ENCODE results near the gene KRTAP2-2.
A peak's percentile ranks its signal among the peaks of the same experiment; 100 is the strongest.

Gene KRTAP2-2

DNA sequence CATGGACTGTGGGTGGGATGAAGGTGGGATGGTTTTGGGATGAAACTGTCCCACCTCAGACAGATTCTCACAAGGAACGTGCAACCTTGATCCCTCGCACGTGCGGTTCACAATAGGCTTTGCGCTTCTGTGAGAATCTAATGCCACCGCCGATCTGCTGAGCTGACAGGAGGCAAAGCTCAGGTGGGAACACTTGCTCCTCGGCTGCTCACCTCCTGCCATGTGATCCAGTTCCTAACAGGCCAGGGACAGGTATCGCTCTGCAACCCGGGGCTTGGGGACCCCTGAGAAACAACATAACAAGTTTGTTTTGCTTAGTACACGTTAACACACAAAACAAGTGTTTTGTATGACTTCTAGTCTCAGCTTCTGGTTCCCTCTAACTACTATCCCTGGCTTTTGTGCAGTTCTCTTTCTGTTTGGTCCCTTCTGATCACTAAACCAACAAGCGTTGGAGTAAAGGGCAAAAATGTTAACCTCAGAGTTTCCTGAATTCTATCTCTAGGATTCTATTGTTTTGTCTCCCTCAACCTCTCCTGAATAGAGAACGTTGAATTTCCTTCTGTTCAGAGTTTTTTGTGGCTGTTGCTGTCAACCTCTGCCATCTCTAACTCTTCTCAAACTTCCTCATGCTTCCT, 38.3 kb downstream of the KRTAP2-2 start:
- Histone ChIP-seq H3K4me1 (ENCODE audit: control insufficient read depth, insufficient read depth, low read length) (peaks cover 21% of the 10 kb centered on the region), H3K9ac (ENCODE audit: low read length) (no peak overlapping the region), H3K9me3 (ENCODE audit: control insufficient read depth, low read length) (peaks cover 5% of the 10 kb centered on the region), H3K27me3 (replicated peaks; ENCODE audit: control insufficient read depth, insufficient read depth, low read length) (no peaks in the 10 kb centered on the region), H3K36me3 (ENCODE audit: control insufficient read depth, insufficient read depth, low read length, severe bottlenecking) (no peaks in the 10 kb centered on the region), H3K4me3 (ENCODE audit: low read length) (no peak overlapping the region)
- no peak for DNase-seq (ENCODE audit: low read depth)

DNA sequence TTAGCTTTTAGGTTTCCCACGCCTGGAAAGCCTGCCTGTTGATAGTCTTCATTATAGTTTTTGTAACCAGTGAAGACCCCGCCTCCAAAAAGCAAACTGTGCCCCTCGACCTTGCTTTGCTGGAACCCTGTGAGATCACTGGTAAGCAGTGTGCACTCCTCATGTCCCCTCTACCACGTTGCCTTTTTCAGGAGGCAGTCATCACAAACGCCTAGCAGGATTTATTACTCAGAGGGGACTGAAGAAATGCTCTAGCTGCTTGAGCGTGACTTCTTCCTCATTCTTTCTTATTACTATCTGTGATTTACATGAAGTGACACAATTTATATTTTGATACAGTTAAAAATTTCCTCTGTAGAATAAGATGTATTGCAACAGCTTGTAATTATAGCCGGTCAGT, 39.6 kb downstream of the KRTAP2-2 start:
- H3K4me3 ChIP-seq (ENCODE audit: low read length) = no peak overlapping the region
- no peak overlapping the region for H3K9ac ChIP-seq (ENCODE audit: low read length)
- H3K27me3 ChIP-seq (replicated peaks; ENCODE audit: control insufficient read depth, insufficient read depth, low read length) = no peaks in the 10 kb centered on the region
- H3K9me3 ChIP-seq (ENCODE audit: control insufficient read depth, low read length) = no peaks in the 10 kb centered on the region
- no peaks in the 10 kb centered on the region for H3K36me3 ChIP-seq (ENCODE audit: control insufficient read depth, insufficient read depth, low read length, severe bottlenecking)
- no peak for DNase-seq (ENCODE audit: low read depth)
- peaks cover 21% of the 10 kb centered on the region for H3K4me1 ChIP-seq (ENCODE audit: control insufficient read depth, insufficient read depth, low read length)

DNA sequence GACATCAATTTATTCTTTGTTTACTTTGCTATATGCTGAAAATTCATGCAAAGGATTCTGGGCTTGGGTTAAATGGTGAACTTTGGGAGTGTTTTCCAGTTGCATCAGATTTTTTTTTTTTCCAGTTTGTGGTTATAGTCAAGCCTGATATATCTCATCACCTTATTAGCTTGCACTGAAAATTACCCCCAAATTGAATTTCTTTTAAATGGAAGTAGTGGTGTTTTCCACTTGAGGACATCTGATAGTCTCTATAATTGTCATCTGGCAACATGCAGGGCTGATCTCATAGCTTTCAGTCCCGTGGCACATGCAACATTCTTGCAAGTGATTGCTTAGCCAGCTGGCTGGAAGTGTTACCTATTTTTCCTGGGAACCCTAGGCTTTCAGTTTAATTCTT, 41.4 kb downstream of the KRTAP2-2 start:
- Histone ChIP-seq H3K9me3 (ENCODE audit: control insufficient read depth, low read length) (no peaks in the 10 kb centered on the region), H3K4me3 (ENCODE audit: low read length) (no peak overlapping the region), H3K27me3 (replicated peaks; ENCODE audit: control insufficient read depth, insufficient read depth, low read length) (no peaks in the 10 kb centered on the region), H3K36me3 (ENCODE audit: control insufficient read depth, insufficient read depth, low read length, severe bottlenecking) (no peaks in the 10 kb centered on the region), H3K4me1 (ENCODE audit: control insufficient read depth, insufficient read depth, low read length) (peaks cover 24% of the 10 kb centered on the region), H3K9ac (ENCODE audit: low read length) (no peak overlapping the region)
- DNase-seq (ENCODE audit: low read depth) = peak; percentile 65

DNA sequence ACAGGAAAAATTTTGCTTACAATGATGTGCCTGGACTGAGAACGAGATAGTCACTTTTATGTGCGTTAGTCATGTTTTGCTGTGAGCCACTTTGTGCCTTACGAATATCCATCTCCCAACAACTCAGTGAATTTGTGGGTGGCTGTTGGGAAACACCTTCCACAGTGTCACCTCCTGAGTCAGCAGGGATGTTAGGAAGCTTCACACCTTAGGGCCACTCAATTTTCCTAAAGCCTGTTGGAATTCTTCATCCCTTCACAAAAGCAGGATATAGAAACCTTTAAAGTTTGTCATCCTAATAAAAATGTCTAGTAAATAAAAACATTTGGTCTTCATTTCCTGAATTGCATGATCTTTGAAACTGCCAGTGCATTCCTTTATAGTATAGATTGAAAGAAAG, 41.8 kb downstream of the KRTAP2-2 start:
- no peak overlapping the region for H3K9ac ChIP-seq (ENCODE audit: low read length)
- H3K4me3 ChIP-seq (ENCODE audit: low read length) = no peak overlapping the region
- peaks cover 22% of the 10 kb centered on the region for H3K4me1 ChIP-seq (ENCODE audit: control insufficient read depth, insufficient read depth, low read length)
- no peaks in the 10 kb centered on the region for H3K27me3 ChIP-seq (replicated peaks; ENCODE audit: control insufficient read depth, insufficient read depth, low read length)
- H3K9me3 ChIP-seq (ENCODE audit: control insufficient read depth, low read length) = no peaks in the 10 kb centered on the region
- H3K36me3 ChIP-seq (ENCODE audit: control insufficient read depth, insufficient read depth, low read length, severe bottlenecking) = no peaks in the 10 kb centered on the region
- no peak for DNase-seq (ENCODE audit: low read depth)

DNA sequence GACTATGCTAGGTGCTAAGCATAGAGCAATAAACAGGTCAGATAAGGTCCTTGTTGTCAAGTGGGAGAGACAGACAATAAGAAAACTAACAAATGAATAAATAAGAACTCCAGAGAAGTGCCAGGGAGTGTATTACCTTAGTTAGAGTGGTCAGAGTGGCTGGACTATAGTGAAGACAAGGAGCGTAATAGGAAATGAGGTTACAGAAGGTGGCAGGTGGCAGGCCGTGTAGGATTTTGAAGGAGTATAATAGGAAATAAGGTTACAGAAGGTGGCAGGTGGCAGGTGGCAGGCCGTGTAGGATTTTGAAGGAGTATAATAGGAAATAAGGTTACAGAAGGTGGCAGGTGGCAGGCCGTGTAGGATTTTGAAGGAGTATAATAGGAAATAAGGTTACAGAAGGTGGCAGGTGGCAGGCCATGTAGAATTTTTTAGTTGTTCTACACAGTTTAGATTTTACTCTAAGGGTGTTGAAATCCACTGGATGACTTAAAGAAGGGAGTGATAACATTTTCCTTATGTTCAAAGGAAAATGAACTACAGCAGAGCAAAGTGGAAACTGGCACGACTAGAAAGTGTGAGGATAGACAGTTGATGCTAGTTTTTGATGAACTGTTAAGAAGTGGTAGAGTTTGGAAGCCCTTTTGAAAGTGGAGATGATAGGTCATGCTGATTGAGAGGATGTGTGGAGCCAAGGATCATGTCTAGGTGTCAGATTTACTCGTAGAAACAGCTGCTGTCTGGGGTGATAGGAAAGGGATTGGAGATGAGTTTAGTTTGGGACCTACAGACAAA, 42.5 kb downstream of the KRTAP2-2 start:
- H3K9ac ChIP-seq (ENCODE audit: low read length) = no peak overlapping the region
- no peak overlapping the region for H3K4me3 ChIP-seq (ENCODE audit: low read length)
- no peaks in the 10 kb centered on the region for H3K9me3 ChIP-seq (ENCODE audit: control insufficient read depth, low read length)
- no peak for DNase-seq (ENCODE audit: low read depth)
- H3K36me3 ChIP-seq (ENCODE audit: control insufficient read depth, insufficient read depth, low read length, severe bottlenecking) = no peaks in the 10 kb centered on the region
- H3K4me1 ChIP-seq (ENCODE audit: control insufficient read depth, insufficient read depth, low read length) = peaks cover 18% of the 10 kb centered on the region
- H3K27me3 ChIP-seq (replicated peaks; ENCODE audit: control insufficient read depth, insufficient read depth, low read length) = no peaks in the 10 kb centered on the region

DNA sequence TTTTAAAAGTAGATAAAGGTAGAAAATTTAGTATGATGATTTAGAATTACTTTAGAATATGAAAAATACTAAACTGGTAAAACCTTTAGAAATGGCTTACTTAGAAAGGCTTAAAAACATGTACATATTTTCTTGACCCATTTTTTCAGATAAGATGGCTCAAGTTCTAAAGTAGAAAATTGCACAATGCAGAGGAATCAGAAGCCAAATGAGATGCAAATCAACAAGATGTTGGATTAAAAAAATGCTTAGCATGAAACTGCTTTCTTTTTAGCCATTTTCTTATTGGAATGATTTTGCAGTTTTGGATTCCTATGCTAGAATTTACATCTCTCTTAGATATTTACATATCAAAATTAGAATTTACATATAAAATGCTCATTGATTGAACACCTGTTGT, 44.6 kb downstream of the KRTAP2-2 start:
- H3K27me3 ChIP-seq (replicated peaks; ENCODE audit: control insufficient read depth, insufficient read depth, low read length) = no peaks in the 10 kb centered on the region
- DNase-seq (ENCODE audit: low read depth) = peak; percentile 72
- H3K4me1 ChIP-seq (ENCODE audit: control insufficient read depth, insufficient read depth, low read length) = peaks cover 13% of the 10 kb centered on the region
- no peaks in the 10 kb centered on the region for H3K9me3 ChIP-seq (ENCODE audit: control insufficient read depth, low read length)
- H3K4me3 ChIP-seq (ENCODE audit: low read length) = no peak overlapping the region
- no peaks in the 10 kb centered on the region for H3K36me3 ChIP-seq (ENCODE audit: control insufficient read depth, insufficient read depth, low read length, severe bottlenecking)
- H3K9ac ChIP-seq (ENCODE audit: low read length) = no peak overlapping the region

DNA sequence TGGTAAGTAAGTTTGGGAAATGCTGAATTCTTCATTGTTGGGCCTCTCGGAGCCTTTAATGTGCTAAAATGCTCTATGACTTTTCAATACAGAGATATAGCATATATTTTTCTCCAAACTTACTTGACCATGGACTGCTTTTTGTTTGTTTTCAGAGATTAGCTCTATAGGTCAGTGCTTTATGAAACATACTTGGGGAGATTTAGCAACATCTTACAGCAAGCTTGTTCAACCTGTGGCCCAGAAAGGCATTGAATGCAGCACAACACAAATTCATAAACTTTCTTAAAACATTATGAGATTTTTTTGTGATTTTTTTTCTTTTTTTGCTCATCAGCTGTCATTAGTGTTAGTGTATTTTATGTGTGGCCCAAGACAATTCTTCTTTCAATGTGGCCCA, 45.1 kb downstream of the KRTAP2-2 start:
- H3K9me3 ChIP-seq (ENCODE audit: control insufficient read depth, low read length) = no peaks in the 10 kb centered on the region
- no peaks in the 10 kb centered on the region for H3K27me3 ChIP-seq (replicated peaks; ENCODE audit: control insufficient read depth, insufficient read depth, low read length)
- H3K4me1 ChIP-seq (ENCODE audit: control insufficient read depth, insufficient read depth, low read length) = peaks cover 10% of the 10 kb centered on the region
- H3K36me3 ChIP-seq (ENCODE audit: control insufficient read depth, insufficient read depth, low read length, severe bottlenecking) = no peaks in the 10 kb centered on the region
- no peak overlapping the region for H3K9ac ChIP-seq (ENCODE audit: low read length)
- DNase-seq (ENCODE audit: low read depth) = peak; percentile 54
- no peak overlapping the region for H3K4me3 ChIP-seq (ENCODE audit: low read length)

DNA sequence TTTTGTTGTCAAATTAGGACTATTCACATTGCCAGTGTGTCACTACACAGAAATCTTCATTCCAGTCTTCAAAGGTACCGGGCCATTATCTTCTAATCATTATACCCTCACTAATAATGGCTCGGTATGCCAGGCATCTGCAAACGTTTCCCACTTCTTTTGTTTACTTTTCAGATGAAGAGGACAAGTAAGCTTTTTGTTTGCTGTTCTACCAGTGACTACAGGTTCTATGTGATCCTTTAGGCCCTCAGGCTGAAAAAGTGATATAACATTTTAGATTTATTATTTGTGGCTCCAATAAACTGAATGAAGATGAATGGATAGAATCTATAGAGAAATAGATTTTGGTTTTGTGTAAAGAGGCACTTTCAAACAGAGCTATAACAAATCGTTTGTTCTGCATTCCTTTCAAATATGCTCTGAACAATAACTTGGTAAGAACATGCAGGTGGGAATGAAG, 45.7 kb downstream of the KRTAP2-2 start:
- H3K36me3 ChIP-seq (ENCODE audit: control insufficient read depth, insufficient read depth, low read length, severe bottlenecking) = no peaks in the 10 kb centered on the region
- H3K27me3 ChIP-seq (replicated peaks; ENCODE audit: control insufficient read depth, insufficient read depth, low read length) = no peaks in the 10 kb centered on the region
- no peak overlapping the region for H3K4me3 ChIP-seq (ENCODE audit: low read length)
- no peak for DNase-seq (ENCODE audit: low read depth)
- H3K9me3 ChIP-seq (ENCODE audit: control insufficient read depth, low read length) = no peaks in the 10 kb centered on the region
- H3K4me1 ChIP-seq (ENCODE audit: control insufficient read depth, insufficient read depth, low read length) = peaks cover 10% of the 10 kb centered on the region
- H3K9ac ChIP-seq (ENCODE audit: low read length) = no peak overlapping the region

DNA sequence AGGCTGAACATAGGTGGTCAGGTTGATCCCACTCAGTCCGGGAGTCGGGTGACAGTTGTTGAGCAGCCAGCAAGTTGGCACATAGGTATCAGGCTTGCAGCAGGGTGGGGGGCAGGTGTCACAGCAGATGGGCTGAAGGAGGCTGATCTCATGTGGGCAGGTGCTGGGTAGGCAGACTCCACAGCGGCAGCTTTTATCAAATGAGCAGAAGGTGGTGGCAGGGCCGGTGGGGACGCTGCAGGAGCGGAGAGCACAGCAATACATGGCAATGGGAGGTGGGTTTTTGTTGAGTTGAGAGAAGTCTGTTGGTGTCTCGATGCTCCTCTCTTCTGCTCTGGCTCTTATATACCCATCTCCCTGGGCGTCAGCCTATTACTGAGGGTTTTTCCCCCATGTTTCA, 46.2 kb downstream of the KRTAP2-2 start, which contains the start of gene KRTAP3-1:
KRTAP3-1 (minus strand) TSS at position 318 of the 400 bp plus-strand sequence; CDS start at position 264, 54 bp downstream.
- Histone ChIP-seq H3K27me3 (replicated peaks; ENCODE audit: control insufficient read depth, insufficient read depth, low read length) (no peaks in the 10 kb centered on the region), H3K4me1 (ENCODE audit: control insufficient read depth, insufficient read depth, low read length) (peaks cover 8% of the 10 kb centered on the region), H3K9ac (ENCODE audit: low read length) (no peak within 1 kb of the TSS), H3K4me3 (ENCODE audit: low read length) (no peak within 1 kb of the TSS), H3K9me3 (ENCODE audit: control insufficient read depth, low read length) (no peaks in the 10 kb centered on the region), H3K36me3 (ENCODE audit: control insufficient read depth, insufficient read depth, low read length, severe bottlenecking) (no peaks in the 10 kb centered on the region)
- no peak for DNase-seq (ENCODE audit: low read depth)

Data from adipocyte (in vitro differentiated cells).